GM21423 (cell line): Measurements from ENCODE around the gene LAMB3.

Experiments
- ATAC-seq: cut with Tn5 transposase; IDR thresholded peaks from one replicate; pipeline ENCODE4 v1.9.1; 2021; ENCODE audit warnings: mild to moderate bottlenecking, moderate library complexity; ENCODE audit not compliant: unreplicated experiment

The LAMB3 gene

GRCh38 chr1:209662879-209663327 lies 10.7 kb upstream of the LAMB3 start:
- no peak for ATAC-seq

- ATAC-seq: no peak
Observed at GRCh38 chr1:209661071-209661470, 8.8 kb upstream of the LAMB3 start.

- ATAC-seq: peak; percentile 85
Observed at GRCh38 chr1:209659909-209660308, 7.7 kb upstream of the LAMB3 start.

- no peak for ATAC-seq
Observed at GRCh38 chr1:209657918-209658317, 5.7 kb upstream of the LAMB3 start.

- peak; percentile 29 for ATAC-seq
Observed at GRCh38 chr1:209657140-209657879, 5.1 kb upstream of the LAMB3 start.

- ATAC-seq: no peak
Observed at GRCh38 chr1:209655411-209656231, 3.4 kb upstream of the LAMB3 start.

- peak; percentile 53 for ATAC-seq
Observed at GRCh38 chr1:209653915-209654351, 1.7 kb upstream of the LAMB3 start.

- ATAC-seq: peak; percentile 40
Observed at GRCh38 chr1:209652873-209653401, 712 bp upstream of the LAMB3 start.

GRCh38 chr1:209651138-209651587 lies 1.1 kb downstream of the LAMB3 start:
- peak; percentile 34 for ATAC-seq

- no peak for ATAC-seq
Observed at GRCh38 chr1:209650454-209650853, 1.8 kb downstream of the LAMB3 start.

GRCh38 chr1:209648931-209649776 lies 3.1 kb downstream of the LAMB3 start:
- no peak for ATAC-seq

- no peak for ATAC-seq
Observed at GRCh38 chr1:209648346-209648745, 3.9 kb downstream of the LAMB3 start.

- ATAC-seq: no peak
Observed at GRCh38 chr1:209647156-209647555, 5.1 kb downstream of the LAMB3 start.

- no peak for ATAC-seq
Observed at GRCh38 chr1:209646558-209646957, 5.7 kb downstream of the LAMB3 start.

- no peak for ATAC-seq
Observed at GRCh38 chr1:209645574-209646452, 6.4 kb downstream of the LAMB3 start.

GRCh38 chr1:209643285-209644020 lies 8.8 kb downstream of the LAMB3 start:
- no peak for ATAC-seq

- no peak for ATAC-seq
Observed at GRCh38 chr1:209642816-209643215, 9.4 kb downstream of the LAMB3 start.

GRCh38 chr1:209641832-209642172 lies 10.4 kb downstream of the LAMB3 start:
- ATAC-seq: no peak

- ATAC-seq: no peak
Observed at GRCh38 chr1:209635850-209636249, 16.4 kb downstream of the LAMB3 start.
